Testis (tissue), 2 donors: Measurements from ENCODE around the gene GFRA1.

Source experiments
- CTCF ChIP-seq, 3 experiments: fragments of 450-650 bp in 2 of 3; fragments of 200-600 bp in 1 of 3; sonication (generic) in 1 of 3; IDR thresholded peaks; one replicate each; pipeline ENCODE4 v1.5.1; 2016 to 2019; ENCODE audit warnings: antibody characterized with exemption in 3 of 3, mild to moderate bottlenecking in 2 of 3, moderate library complexity in 1 of 3
- POLR2A ChIP-seq: fragments of 450-650 bp; IDR thresholded peaks from one replicate; pipeline ENCODE4 v1.6.1; 2017; ENCODE audit warnings: antibody characterized with exemption, mild to moderate bottlenecking, moderate library complexity

DNA sequence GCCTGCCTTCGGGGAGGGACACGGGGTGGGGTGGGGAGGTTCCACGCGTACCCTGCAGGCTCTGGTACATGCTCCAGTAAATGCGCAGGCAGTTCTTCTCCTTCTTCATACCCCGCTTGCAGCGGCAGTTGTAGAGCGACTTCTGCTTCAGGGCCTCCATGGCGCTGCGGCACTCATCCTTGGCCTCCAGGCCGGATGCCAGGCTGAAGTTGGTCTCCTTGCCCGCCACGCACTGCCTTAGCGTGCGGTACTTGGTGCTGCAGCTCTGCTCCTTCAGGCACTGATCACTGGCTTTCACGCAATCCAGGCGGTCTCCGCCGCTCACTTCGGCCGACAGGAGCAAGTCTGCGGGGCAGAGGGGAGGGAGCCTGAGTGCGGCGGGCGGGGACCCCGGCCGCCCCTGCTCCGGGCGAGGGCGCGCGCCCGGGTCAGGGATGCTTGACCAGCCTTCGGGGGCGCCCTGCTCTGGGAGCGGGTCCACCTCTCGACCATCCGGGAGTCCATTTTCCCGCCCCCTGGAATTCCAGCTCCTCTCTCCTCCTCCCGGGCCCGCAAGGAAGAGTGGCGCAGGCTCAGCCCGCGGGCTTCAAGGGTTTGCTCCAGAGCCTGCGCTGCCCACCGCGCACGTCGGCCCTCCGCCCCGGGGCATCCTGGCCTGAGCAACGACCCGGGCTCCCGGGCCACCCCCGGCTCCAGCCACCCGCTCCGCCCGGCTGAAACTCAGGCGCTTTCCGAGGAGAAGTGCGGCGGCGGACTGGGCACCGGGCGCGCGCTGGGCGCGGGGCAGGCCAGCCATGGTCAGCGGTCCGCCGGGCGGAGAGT lies 2.0 kb downstream of the GFRA1 start:
- TF ChIP-seq CTCF (IDR thresholded peaks at IDR 0.05) (no peak), POLR2A (no peak)
